Measurements from ENCODE around the gene PPM1F. TPM values are rescaled to one million over a fixed set of nuclear protein-coding genes. Genes with fewer than 3 reads are reported as not detected.

The PPM1F gene
- total RNA-seq, 1 donor from 2014 or later, result 51.0 TPM

DNA sequence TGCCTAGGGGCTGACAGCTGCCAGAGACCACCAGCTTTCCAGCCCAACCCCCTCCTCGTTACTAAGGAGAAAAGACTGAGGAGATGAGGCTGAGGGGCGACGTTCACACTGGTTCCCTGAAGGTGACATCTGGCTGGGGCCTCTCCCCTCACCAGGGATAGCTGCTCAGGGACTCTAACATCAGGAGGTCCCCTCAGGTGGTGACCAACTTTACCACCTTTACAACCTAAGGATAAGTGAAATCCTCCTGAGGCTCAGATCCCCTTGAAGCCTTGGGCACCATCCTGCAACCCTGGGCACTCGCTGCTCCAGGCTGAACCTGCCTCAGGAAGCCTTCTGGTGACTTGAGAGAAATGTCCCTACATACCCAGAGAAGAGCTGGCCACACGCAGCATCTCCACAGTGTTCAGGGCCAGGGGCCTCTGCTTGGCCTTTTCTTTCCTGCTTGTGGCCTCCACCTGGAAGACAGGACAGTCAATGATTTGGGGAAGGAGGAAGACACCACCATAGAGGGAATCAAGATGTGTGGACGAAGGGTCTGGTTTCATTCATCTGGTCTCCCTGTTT, 12.4 kb upstream of the PPM1F start:
- no peaks in the 10 kb centered on the region for H3K9me3 ChIP-seq
- ATAC-seq, result no peak
- H3K4me1 ChIP-seq, result no peaks in the 10 kb centered on the region
- no peaks in the 10 kb centered on the region for H3K27me3 ChIP-seq (ENCODE audit: low read depth)
- H3K27ac ChIP-seq, result no peak overlapping the region
- TF ChIP-seq, protein P1, sequence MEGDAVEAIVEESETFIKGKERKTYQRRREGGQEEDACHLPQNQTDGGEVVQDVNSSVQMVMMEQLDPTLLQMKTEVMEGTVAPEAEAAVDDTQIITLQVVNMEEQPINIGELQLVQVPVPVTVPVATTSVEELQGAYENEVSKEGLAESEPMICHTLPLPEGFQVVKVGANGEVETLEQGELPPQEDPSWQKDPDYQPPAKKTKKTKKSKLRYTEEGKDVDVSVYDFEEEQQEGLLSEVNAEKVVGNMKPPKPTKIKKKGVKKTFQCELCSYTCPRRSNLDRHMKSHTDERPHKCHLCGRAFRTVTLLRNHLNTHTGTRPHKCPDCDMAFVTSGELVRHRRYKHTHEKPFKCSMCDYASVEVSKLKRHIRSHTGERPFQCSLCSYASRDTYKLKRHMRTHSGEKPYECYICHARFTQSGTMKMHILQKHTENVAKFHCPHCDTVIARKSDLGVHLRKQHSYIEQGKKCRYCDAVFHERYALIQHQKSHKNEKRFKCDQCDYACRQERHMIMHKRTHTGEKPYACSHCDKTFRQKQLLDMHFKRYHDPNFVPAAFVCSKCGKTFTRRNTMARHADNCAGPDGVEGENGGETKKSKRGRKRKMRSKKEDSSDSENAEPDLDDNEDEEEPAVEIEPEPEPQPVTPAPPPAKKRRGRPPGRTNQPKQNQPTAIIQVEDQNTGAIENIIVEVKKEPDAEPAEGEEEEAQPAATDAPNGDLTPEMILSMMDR (IDR thresholded peaks at IDR 0.05), result no peak
- intact Hi-C loops (cut with DNase I), result no loop called here
- no peak for DNase-seq
- H3K36me3 ChIP-seq, result peaks cover 93% of the 10 kb centered on the region
- no peak overlapping the region for H3K4me3 ChIP-seq

DNA sequence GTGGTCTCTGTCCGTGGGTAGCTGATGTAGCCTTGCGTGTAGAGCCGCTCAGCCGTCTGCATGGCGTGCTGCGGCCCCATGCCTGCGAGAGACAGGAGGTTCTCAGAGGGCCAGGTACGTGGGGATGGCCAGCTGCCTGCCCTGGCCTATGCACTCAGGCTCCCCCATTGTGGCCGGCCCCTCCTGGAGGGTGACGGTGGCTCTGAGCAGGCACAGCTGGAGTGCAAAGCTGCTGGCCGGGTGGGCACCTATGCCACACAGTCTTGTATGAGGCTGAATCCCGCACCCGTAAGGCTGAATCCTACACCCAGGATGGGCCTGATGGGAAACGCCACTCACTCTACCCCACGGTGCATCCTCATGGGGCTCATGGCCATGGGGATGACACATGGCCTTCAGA, 11.6 kb upstream of the PPM1F start:
- Histone ChIP-seq H3K27ac (no peak overlapping the region), H3K4me1 (no peaks in the 10 kb centered on the region), H3K9me3 (no peaks in the 10 kb centered on the region), H3K4me3 (no peak overlapping the region), H3K27me3 (ENCODE audit: low read depth) (no peaks in the 10 kb centered on the region), H3K36me3 (peaks cover 93% of the 10 kb centered on the region)
- TF ChIP-seq, protein P1 (IDR thresholded peaks at IDR 0.05), result no peak
- intact Hi-C loops (cut with DNase I), result no loop called here
- ATAC-seq (peak in 1 of 2 donors; percentile 2), DNase-seq (no peak)

DNA sequence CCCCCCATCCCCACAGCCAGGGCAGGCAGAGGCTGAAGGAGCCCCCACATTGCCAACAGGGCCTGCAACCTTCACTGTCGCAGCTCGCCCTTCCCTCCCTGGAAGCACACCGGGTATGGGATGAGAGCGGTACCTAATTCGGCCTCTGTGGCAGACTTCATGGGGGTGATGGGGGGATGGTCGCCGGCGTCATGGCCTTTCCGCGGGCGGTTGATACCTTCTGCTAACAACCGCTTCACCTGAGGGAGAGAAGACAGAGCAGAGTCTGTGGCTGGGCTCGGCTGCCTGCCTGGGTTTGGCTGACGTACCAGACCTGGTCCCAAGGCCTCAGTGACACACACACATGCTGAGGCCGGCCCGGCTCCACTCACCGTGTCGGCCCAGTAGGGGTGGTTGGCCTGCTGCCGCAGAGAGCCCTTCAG, 11.2 kb upstream of the PPM1F start:
- TF ChIP-seq, protein P1 (IDR thresholded peaks at IDR 0.05), result no peak
- no peak for DNase-seq
- no peak for ATAC-seq

DNA sequence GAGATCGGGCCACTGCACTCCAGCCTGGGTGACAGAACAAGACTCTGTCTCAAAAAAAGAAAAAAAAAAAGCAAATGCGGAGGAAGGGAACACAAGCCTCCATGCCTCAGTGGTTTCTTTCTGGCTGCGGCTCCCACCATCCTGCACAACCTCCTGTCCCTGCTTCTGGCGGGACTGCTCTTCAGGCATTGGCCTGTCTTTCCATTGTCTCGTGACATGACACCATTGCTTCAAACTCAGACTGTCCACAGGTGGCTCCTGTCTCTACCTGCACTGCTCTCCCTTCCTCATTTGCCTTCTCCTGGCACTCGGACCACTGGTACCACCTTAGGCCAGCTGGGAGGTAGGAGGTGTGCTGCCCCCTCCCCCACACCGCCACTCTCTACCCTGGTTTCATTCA, 10.6 kb upstream of the PPM1F start:
- ATAC-seq (no peak), DNase-seq (no peak)
- no peak overlapping the region for H3K4me3 ChIP-seq
- TF ChIP-seq, protein P1 (IDR thresholded peaks at IDR 0.05), result no peak
- H3K27me3 ChIP-seq (ENCODE audit: low read depth), result no peaks in the 10 kb centered on the region
- intact Hi-C loops (cut with DNase I), result no loop called here
- H3K36me3 ChIP-seq, result peaks cover 94% of the 10 kb centered on the region
- no peaks in the 10 kb centered on the region for H3K4me1 ChIP-seq
- no peaks in the 10 kb centered on the region for H3K9me3 ChIP-seq
- H3K27ac ChIP-seq, result no peak overlapping the region

More for the DNA sequence above, 11.2 kb upstream of the PPM1F start:
- Histone ChIP-seq H3K9me3 (no peaks in the 10 kb centered on the region), H3K4me1 (no peaks in the 10 kb centered on the region), H3K27ac (no peak overlapping the region), H3K36me3 (peaks cover 94% of the 10 kb centered on the region), H3K4me3 (no peak overlapping the region), H3K27me3 (ENCODE audit: low read depth) (no peaks in the 10 kb centered on the region)
- intact Hi-C loops (cut with DNase I), result no loop called here

DNA sequence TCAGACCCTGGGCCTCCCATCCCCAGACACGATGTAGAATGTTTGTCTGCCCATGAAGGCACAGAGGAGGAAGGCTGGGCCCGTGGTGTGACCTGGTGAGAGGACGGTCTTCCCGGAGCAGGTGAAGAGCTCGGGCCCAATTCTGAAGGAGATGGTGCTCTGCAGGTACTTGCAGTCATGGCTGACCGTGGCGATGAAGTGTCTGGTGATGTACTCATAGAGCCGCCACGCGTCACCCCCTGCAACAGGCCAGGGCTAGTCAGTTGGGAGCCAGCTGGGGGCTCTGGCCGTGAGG, 10.0 kb upstream of the PPM1F start:
- intact Hi-C loops (cut with DNase I), result no loop called here
- no peak for DNase-seq
- no peaks in the 10 kb centered on the region for H3K4me1 ChIP-seq
- H3K27ac ChIP-seq, result no peak overlapping the region
- no peaks in the 10 kb centered on the region for H3K9me3 ChIP-seq
- H3K4me3 ChIP-seq, result no peak overlapping the region
- H3K27me3 ChIP-seq (ENCODE audit: low read depth), result no peaks in the 10 kb centered on the region
- ATAC-seq, result no peak
- TF ChIP-seq, protein P1 (IDR thresholded peaks at IDR 0.05), result no peak
- peaks cover 88% of the 10 kb centered on the region for H3K36me3 ChIP-seq

Measured in lower lobe of right lung (tissue), 2 donors.